SK-N-SH treated with all-trans-retinoic acid at 6 μM for 48 hours (cell line): ENCODE data around the gene JMJD1C.

Source experiments
- CREB5 ChIP-seq: fragments of 250-450 bp; sonication (Bioruptor Pico); IDR thresholded peaks from 2 replicates; pipeline ENCODE4 v1.5.1; 2020; ENCODE audit warnings: low read depth, mild to moderate bottlenecking, moderate library complexity
- CSDC2 ChIP-seq: fragments of 250-450 bp; sonication (Bioruptor Pico); IDR thresholded peaks from 2 replicates; pipeline ENCODE4 v1.5.0; 2020; ENCODE audit warnings: mild to moderate bottlenecking, moderate library complexity
- ISL1 ChIP-seq: fragments of 250-450 bp; sonication (Bioruptor Pico); IDR thresholded peaks from 2 replicates; pipeline ENCODE4 v2.1.2; 2022; ENCODE audit warnings: mild to moderate bottlenecking, moderate library complexity
- PATZ1 ChIP-seq: fragments of 250-450 bp; sonication (Bioruptor Pico); IDR thresholded peaks from 2 replicates; pipeline ENCODE4 v1.8.0; 2020; ENCODE audit warnings: mild to moderate bottlenecking, moderate library complexity, borderline replicate concordance
- TSHZ2 ChIP-seq: fragments of 250-450 bp; sonication (Bioruptor Pico); IDR thresholded peaks from 2 replicates; pipeline ENCODE4 v1.5.0; 2020; ENCODE audit warnings: mild to moderate bottlenecking, moderate library complexity
- ZFP30 ChIP-seq: fragments of 450-650 bp; formaldehyde crosslinking; IDR thresholded peaks from 2 replicates; pipeline ENCODE4 v1.5.0; 2022; ENCODE audit warnings: mild to moderate bottlenecking, moderate library complexity
- ZNF565 ChIP-seq: fragments of 450-650 bp; formaldehyde crosslinking; conservative IDR thresholded peaks from 2 replicates; pipeline ENCODE4 v1.5.0; 2020; ENCODE audit warnings: low read depth, mild to moderate bottlenecking, moderate library complexity
- ZNF70 ChIP-seq: fragments of 450-650 bp; formaldehyde crosslinking; IDR thresholded peaks from 2 replicates; pipeline ENCODE4 v1.5.0; 2020; ENCODE audit warnings: mild to moderate bottlenecking, moderate library complexity

- no peak for TF ChIP-seq PATZ1
- TF ChIP-seq CREB5 (CRISPR knock-in tag) = no peak
- TF ChIP-seq ZFP30 (CRISPR knock-in tag) = no peak
- TF ChIP-seq CSDC2 (CRISPR knock-in tag) = no peak
- TF ChIP-seq ZNF565 = no peak
- no peak for TF ChIP-seq TSHZ2 (CRISPR knock-in tag)
- no peak for TF ChIP-seq ISL1 (CRISPR knock-in tag)
- TF ChIP-seq ZNF70 (CRISPR knock-in tag) = no peak
Measured at GRCh38 chr10:63157845-63158624, 307.7 kb downstream of the JMJD1C start.
